NCI-H446 (cell line): Measurements from ENCODE around the gene OR2T4.

Source experiments
- DNase-seq, 2 experiments: peaks; one replicate each; lab custom pipeline; 2025; lab: John Stamatoyannopoulos, UW

Gene OR2T4

GRCh38 chr1:248361121-248361715 lies at the start of gene OR2T4:
Gene OR2T4 (plus strand): TSS chr1:248361665. CDS start chr1:248361665, 0 bp downstream.
- DNase-seq: no peak

- no peak for DNase-seq
These were observed 44.7 kb upstream of the OR2T4 start for GRCh38 chr1:248316796-248317195.

GRCh38 chr1:248324468-248324867 lies 37.0 kb upstream of the OR2T4 start, which contains the start of gene OR2M7:
Gene OR2M7 (minus strand): TSS chr1:248324568. CDS start chr1:248324568, 0 bp downstream.
- DNase-seq: no peak

- DNase-seq: no peak
These were observed 18.0 kb upstream of the OR2T4 start for GRCh38 chr1:248343451-248343850.

GRCh38 chr1:248348475-248348874 lies 13.0 kb upstream of the OR2T4 start, which contains the start of gene OR14C36:
Gene OR14C36 (plus strand): TSS chr1:248348775. CDS start chr1:248348775, 0 bp downstream.
- no peak for DNase-seq

GRCh38 chr1:248359415-248359814 lies 2.0 kb upstream of the OR2T4 start:
- no peak for DNase-seq

GRCh38 chr1:248366609-248367008 lies 5.1 kb downstream of the OR2T4 start:
- DNase-seq: no peak

GRCh38 chr1:248372394-248372793 lies 10.9 kb downstream of the OR2T4 start:
- DNase-seq: no peak

GRCh38 chr1:248373761-248374160 lies 12.3 kb downstream of the OR2T4 start:
- DNase-seq: no peak

GRCh38 chr1:248375446-248375845 lies 14.0 kb downstream of the OR2T4 start, which contains the start of gene OR2T6:
Gene OR2T6 (plus strand): TSS chr1:248375746. CDS start chr1:248387609, 11,863 bp downstream.
- no peak for DNase-seq

GRCh38 chr1:248376916-248377315 lies 15.5 kb downstream of the OR2T4 start:
- no peak for DNase-seq

- DNase-seq: no peak
These were observed 19.4 kb downstream of the OR2T4 start for GRCh38 chr1:248380854-248381253.

GRCh38 chr1:248388426-248388825 lies 27.0 kb downstream of the OR2T4 start:
- DNase-seq: no peak

- DNase-seq: no peak
These were observed 31.6 kb downstream of the OR2T4 start for GRCh38 chr1:248393050-248393449.

GRCh38 chr1:248402748-248403147 lies 41.3 kb downstream of the OR2T4 start, which contains the start of gene OR2T1:
Gene OR2T1 (plus strand): TSS chr1:248403048. CDS start chr1:248406148, 3,100 bp downstream.
- DNase-seq: no peak

- DNase-seq: no peak
These were observed 42.6 kb downstream of the OR2T4 start for GRCh38 chr1:248404024-248404423.

GRCh38 chr1:248406721-248407692 lies 45.5 kb downstream of the OR2T4 start:
- no peak for DNase-seq
